ENCODE data around the gene TEAD1. TPM values are rescaled to one million over a fixed set of nuclear protein-coding genes. Genes with fewer than 3 reads are reported as not detected.

Gene TEAD1
- total RNA-seq, 1 donor from 2014 or later = 20.0 TPM

DNA sequence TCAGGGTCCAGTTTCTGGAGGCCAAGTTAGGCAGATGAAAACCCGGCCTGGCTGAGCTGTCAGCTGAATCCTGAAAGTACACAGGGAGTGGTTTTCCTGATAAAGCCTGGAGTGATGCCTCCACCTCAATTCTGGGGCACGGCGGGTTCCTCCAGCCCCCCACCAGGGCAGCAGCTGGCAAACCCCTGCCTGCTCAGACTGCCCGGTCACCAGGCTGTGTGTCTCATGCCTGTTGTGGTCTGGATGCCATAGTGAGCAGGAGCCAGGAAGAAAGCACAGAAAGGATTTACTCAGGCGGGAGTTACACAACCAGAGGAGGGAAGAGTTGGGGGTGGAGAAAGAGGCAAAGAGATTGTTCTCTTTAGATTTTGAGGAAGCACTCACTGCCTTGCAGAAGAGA, 215.0 kb downstream of the TEAD1 start:
- no peak for DNase-seq (ENCODE audit: low read depth, low spot score)

- DNase-seq (ENCODE audit: low read depth, low spot score) = no peak
These were observed 216.3 kb downstream of the TEAD1 start for GRCh38 chr11:12890476-12890875.

GRCh38 chr11:12893787-12894672, 219.8 kb downstream of the TEAD1 start:
- DNase-seq (ENCODE audit: low read depth, low spot score) = no peak

DNA sequence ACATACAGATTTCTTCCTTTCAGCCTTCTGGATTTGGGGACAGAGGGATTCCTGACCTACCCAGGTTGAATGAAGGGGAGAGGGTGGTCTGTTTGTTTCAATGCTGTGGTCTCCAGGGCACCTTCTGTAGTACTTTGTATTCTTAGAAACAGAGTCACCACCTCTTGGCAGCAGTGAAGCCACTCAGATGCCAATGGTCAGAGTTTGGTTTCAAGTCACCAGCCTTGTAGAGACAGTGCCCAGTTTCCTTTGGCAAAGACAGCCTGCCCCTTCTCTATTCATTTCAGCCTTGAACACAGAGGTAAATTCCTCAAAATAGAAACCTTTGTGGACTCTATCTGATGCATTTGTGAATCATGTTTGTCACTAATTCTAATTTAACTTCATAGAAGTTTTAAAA, 223.2 kb downstream of the TEAD1 start:
- no peak for DNase-seq (ENCODE audit: low read depth, low spot score)

- no peak for DNase-seq (ENCODE audit: low read depth, low spot score)
These were observed 223.6 kb downstream of the TEAD1 start for GRCh38 chr11:12897867-12898266.

DNA sequence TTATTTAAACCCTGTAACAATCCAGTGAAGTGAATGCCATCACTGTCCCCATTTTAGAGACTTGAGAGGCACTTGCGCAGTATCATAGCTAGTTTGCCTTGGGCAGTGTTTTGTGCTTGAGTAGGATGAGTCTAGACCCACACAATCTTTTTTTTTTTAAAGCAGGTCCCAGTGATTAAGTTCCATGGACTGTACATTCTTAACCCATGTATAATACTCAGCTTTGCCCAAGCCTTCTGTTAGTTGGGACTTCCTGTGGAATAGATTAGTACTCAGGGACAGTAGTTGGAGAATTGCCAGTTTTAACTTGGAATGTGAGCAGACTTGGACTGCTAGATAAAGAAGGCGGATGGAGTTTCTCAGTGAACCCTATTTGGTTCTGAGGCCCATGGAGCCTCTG, 226.3 kb downstream of the TEAD1 start:
- DNase-seq (ENCODE audit: low read depth, low spot score) = peak; percentile 52

DNA sequence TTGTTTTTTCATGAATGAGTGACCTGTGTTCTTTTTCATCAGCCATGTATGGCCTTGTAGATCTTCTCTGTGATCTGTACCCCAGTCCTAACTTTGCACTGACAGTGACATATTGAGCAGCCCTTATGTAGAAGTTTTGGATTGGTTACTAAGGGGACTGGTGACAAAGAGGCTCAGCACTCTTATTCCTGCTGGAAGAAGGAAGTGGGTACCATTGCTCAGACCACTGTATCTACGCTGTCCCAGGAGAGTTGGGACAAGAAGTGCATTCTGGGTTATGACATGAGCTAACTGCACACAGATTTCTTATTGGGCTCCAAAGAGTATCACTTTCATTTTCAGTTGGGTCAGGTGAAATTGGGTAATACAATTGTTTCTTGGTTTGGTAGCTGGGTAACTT, 227.1 kb downstream of the TEAD1 start:
- no peak for DNase-seq (ENCODE audit: low read depth, low spot score)

GRCh38 chr11:12901874-12902481, 227.8 kb downstream of the TEAD1 start:
- no peak for DNase-seq (ENCODE audit: low read depth, low spot score)

GRCh38 chr11:12902791-12903486, 228.7 kb downstream of the TEAD1 start:
- DNase-seq (ENCODE audit: low read depth, low spot score) = no peak

GRCh38 chr11:12905435-12905834, 231.2 kb downstream of the TEAD1 start:
- no peak for DNase-seq (ENCODE audit: low read depth, low spot score)

- DNase-seq (ENCODE audit: low read depth, low spot score) = no peak
These were observed 232.3 kb downstream of the TEAD1 start for GRCh38 chr11:12906501-12906900.

GRCh38 chr11:12909879-12910278, 235.7 kb downstream of the TEAD1 start:
- DNase-seq (ENCODE audit: low read depth, low spot score) = no peak

- no peak for DNase-seq (ENCODE audit: low read depth, low spot score)
These were observed 240.2 kb downstream of the TEAD1 start for GRCh38 chr11:12914400-12914912.

DNA sequence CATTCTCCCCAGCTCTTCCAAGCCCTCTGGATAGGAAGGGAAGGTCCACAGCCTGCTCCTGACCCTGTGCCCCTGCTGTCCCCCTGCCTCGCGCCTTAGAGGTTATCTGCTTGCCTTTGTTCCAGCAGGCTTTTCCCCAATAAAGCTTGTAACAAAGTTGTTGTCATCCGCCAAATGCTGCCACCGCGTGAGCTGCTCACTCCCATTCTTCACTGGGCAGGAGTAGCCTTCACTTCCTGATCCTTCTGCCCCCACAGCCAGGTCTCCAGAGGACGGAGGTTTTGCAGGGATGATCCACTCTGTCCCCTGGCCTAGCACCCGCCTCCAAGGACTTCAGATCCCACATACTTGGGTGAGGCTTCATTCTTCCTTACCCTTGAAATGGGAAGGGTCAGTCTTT, 240.9 kb downstream of the TEAD1 start:
- DNase-seq (ENCODE audit: low read depth, low spot score) = no peak

GRCh38 chr11:12917822-12918221, 243.6 kb downstream of the TEAD1 start:
- DNase-seq (ENCODE audit: low read depth, low spot score) = no peak

GRCh38 chr11:12918667-12919066, 244.4 kb downstream of the TEAD1 start:
- DNase-seq (ENCODE audit: low read depth, low spot score) = no peak

- no peak for DNase-seq (ENCODE audit: low read depth, low spot score)
These were observed 248.2 kb downstream of the TEAD1 start for GRCh38 chr11:12922418-12922817.

DNA sequence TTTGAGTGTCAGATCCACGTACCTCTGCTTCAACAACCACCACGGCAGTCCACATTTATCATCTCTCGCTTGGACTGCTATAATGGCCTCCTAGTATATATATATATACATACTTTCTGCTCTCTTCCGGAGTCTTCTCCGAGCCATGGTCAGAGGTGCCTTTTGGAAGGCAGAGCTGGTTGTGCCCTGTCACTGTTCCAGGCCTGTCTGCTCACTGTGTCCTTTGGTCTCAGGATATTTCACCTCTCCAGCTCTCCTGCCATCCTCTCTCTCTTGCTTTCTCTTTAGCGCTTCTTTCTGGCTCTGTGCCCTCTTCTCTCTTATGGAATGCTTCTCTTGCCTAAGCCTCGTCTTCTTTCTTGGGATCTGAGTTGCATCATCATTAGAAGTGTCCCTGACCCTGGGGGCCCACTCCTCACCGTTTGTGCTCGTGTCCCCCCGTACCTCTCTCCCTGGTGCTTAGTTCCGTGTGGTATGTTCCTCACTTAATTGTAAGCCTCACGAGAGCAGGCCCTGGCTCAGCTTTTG, 248.8 kb downstream of the TEAD1 start:
- DNase-seq (ENCODE audit: low read depth, low spot score) = no peak

- DNase-seq (ENCODE audit: low read depth, low spot score) = no peak
These were observed 250.4 kb downstream of the TEAD1 start for GRCh38 chr11:12924650-12925049.

DNA sequence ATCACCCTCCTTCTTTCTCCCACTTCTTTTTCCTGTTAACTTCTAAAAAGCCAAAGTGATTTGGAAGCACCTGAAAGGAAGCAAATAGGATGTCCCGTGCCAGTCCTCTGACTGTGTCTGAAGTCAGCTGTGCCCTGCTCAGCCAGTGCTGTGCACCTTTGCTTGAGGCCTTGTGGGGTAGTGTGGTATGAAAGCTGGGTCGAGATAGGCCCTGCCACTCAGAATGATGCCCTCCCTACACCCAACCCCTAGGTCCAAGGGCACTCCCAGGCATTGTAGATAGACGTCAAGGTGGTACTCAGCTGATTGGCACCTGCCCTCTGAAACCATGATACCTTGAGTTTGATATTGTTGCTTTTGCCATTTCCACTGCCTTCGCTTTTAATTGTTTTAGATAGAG, 251.3 kb downstream of the TEAD1 start:
- no peak for DNase-seq (ENCODE audit: low read depth, low spot score)

GRCh38 chr11:12927221-12927620, 253.0 kb downstream of the TEAD1 start:
- no peak for DNase-seq (ENCODE audit: low read depth, low spot score)

GRCh38 chr11:12927886-12928285, 253.7 kb downstream of the TEAD1 start:
- DNase-seq (ENCODE audit: low read depth, low spot score) = no peak
